GM21360 (cell line): ENCODE results near the gene C3.

Experiments used
- ATAC-seq: cut with Tn5 transposase; IDR thresholded peaks from one replicate; pipeline ENCODE4 v1.9.1; 2021; ENCODE audit warnings: mild to moderate bottlenecking, moderate library complexity; ENCODE audit not compliant: unreplicated experiment

Gene C3

DNA sequence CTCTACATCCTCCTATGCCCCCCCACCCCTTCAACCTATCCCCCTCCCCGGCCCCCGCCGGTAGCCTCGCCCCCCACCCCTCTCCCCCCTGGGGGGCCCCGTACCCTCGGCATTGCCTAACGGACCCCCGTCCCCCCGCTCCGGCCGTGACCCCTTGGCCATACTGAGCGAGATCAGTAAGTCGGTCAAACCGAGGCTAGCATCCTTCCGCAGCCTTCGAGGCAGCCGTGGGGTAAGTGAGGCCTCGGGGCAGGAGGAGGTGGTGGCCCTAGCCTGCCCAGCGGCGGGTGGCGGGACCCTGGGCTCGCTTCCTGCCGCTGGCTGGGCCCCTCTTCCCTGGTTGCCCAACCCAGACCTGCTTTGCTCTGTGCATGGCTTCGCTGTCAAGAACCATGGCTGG, 25.5 kb upstream of the C3 start:
- ATAC-seq, result no peak

DNA sequence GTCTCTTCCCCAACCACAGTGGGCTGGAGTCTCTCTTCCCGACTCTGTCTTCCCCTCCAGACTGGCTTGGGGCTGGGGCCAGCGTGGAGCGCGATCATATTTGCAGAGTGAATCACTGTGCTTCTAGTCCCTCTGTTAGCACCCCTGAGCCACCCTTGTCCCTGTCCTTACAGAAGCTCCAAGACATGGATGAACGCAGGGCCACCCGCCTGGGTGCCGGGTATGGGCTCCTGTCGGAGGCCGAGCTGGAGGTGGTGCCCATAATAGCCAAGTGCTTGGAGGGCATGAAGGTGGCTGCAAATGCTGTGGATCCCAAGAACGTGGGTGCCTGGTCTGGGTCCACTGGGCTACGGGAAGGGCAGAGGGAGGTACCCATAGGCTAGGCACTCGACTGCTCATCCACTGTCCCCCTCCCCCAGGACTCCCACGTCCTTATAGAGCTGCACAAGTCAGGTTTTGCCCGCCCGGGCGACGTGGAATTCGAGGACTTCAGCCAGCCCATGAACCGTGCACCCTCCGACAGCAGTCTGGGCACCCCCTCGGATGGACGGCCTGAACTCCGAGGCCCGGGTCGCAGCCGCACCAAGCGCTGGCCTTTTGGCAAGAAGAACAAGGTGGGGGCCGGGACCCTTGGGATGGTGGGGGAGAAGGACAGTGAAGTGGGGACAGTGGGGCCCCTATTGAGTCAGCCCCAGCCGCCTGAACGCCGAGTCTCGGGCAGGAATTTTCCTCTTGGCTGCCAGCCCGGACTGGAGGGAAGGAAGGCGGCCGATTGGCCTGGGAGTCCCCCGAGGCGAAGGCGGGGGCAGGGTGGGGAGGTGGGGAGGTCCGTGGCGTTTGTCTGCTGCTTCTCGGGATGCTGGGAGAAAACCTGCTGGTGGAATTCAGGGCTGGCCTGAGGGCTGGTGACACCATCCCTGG, 24.2 kb upstream of the C3 start:
- no peak for ATAC-seq

DNA sequence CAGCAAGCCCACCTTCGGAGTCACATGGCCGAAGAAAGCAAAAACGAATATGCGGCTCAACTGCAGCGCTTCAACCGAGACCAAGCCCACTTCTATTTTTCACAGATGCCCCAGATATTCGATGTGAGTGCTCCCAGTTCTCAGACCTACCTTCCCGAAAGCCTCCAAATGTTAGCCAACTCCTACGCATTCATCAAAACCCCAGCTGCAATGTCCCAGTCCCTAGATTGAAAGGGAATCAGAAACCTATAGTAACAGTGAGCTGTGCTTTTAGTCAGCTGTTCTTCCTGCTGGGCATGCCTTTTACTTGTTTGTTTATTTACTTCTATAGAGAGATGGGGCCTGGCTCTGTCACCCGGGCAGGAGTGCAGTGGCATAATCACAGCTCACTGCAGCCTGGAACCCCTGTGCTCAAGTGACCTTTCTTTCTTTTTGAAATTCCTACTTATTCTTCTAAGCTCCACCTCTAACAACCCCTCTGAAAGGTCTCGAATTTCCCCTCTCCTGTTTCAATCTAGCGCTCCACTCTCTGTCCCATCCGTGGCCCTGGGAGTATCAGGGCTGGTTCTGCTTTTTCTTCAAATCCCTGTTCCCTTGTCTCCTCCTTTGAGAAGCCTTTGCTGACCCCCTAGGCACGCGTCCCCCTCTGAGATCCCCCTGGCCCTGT, 23.4 kb upstream of the C3 start:
- ATAC-seq, result no peak

DNA sequence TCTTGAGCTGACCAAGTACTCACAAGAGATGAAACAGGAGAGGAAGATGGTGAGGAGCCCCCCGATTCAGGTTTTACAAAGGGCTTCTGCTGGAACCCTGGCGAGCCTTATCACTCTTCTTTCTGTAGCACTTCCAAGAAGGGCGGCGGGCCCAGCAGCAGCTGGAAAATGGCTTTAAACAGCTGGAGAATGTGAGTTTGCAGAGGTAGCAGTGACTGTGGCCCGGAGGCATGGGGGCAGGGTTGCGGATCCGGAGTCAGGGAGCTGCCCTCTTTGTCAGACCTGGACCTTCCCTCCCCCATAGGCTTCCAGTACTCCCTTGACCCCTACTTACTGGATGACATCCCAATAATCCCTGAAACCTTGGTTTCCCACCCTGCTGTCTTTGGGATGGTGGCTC, 22.6 kb upstream of the C3 start:
- no peak for ATAC-seq

DNA sequence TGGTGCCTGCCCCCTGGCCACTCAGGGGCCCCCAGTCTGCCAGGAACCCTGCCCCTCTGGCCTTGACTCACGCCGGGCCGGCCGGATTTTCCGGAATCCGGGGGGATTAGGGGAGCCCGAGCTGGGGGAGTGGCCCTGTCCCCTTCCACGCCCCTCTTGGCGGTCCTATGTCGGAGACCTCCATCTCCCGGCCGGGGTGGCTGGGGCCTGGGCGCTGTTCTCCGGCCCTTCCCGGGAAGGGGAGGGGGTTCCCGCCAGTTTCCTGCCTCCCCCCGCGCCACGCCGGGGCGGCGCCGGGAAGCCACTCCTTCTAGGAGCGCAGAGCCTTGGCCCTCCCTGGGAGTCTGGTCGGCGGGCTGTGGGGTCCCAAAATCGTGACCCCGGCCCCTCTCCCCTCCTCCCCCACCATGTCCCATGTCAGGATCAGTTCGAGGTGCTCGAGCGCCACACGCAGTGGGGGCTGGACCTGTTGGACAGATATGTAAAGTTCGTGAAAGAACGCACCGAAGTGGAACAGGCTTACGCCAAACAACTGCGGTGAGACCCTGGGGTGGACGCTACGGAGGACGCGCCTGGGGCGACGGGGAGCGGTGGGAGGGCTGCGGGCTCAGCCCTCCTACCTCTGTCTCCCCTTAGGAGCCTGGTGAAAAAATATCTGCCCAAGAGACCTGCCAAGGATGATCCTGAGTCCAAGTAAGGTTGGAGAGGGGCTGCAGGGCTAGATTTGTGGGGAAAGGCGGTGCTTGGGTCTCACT, 20.3 kb upstream of the C3 start:
- no peak for ATAC-seq

DNA sequence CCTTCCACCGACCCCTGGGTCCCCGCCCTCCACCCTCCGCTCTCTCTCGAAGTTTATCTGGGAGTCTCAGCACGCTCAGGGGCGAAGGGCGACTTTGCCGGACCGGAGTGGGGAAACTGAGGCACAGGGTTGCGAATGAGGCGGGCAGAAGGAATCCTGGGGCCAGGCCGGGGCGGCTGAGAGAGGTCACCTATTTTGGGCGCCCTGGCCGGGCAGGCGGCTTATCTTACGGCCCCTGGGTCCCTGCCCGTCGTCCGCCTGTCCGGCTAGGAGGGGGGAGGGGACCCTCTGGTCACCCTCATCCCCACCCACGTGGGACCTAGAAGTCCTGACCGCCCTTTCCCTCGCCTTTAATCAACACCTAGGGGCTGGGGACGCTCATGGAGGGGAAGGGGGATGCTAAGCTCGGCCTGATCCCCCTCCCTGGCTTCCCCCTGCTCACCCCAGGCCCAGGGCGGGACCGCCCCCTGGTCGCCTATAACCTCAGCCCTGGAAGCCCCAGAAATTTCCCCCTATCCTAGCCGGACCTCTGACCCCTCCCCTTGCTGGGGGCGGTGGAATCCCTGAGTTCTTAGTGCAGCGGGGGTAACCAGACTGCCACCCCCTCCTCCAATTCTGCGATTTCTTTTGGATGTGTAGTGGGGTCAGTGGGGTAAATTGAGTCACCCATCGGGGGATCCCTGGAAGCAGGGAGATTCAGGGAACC, 19.6 kb upstream of the C3 start:
- no peak for ATAC-seq

DNA sequence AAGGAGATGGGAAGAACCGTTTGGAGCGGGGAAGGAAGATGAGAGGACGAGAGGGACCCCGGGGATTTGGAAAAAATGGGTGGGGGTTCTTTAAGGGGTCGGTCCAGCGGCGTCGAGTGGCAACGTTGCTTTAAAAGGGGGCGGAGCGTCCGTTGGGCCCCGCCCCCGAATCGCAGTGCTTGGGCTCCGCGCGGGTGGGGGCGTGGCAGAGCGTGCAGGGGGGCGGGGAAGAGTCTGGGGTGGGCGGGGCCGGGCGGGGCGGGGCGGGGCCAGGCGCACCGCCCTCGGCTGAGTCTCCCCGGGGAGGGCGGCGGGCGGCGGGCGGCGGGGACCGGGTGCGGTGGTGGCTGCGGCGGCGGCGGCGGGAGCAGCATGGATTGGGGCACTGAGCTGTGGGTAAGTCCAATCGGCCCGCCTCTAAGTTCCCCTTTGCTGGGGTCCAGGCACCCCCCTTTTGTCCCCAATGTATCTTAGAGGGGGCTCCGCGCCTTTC, 19.0 kb upstream of the C3 start, which contains the start of gene TRIP10:
TRIP10 (plus strand) TSS at position 291 of the 493 bp plus-strand sequence; CDS start at position 373, 82 bp downstream.
- no peak for ATAC-seq

DNA sequence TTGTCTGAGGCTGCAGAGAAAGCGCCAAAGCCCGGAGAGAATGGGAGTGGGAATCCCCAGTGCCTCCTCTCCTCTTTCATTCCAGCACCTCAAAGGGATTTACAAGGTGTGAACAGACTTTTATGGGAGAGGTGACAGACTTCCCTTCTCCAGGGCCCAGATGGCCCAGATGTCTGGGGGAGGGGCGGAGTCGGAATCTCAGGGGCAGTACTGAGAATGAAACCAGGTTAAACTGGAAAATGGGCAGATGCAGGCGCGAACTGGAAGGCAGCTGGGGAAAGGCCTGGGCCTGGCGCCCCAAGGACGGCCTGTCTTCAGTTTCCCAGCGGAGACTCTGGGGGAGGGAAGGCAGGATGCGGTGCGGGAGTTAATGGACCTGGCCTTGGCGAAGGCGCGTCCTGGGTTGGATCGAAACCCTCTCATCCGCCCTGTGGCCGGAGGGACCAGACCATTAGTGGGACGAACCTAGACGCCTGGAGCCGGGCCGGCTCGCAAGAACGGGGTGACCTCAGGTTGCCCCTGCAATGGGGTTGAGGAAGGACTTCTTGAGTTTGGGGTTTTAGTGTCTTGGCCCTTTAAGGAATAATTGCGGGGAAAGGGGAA, 18.4 kb upstream of the C3 start:
- no peak for ATAC-seq

DNA sequence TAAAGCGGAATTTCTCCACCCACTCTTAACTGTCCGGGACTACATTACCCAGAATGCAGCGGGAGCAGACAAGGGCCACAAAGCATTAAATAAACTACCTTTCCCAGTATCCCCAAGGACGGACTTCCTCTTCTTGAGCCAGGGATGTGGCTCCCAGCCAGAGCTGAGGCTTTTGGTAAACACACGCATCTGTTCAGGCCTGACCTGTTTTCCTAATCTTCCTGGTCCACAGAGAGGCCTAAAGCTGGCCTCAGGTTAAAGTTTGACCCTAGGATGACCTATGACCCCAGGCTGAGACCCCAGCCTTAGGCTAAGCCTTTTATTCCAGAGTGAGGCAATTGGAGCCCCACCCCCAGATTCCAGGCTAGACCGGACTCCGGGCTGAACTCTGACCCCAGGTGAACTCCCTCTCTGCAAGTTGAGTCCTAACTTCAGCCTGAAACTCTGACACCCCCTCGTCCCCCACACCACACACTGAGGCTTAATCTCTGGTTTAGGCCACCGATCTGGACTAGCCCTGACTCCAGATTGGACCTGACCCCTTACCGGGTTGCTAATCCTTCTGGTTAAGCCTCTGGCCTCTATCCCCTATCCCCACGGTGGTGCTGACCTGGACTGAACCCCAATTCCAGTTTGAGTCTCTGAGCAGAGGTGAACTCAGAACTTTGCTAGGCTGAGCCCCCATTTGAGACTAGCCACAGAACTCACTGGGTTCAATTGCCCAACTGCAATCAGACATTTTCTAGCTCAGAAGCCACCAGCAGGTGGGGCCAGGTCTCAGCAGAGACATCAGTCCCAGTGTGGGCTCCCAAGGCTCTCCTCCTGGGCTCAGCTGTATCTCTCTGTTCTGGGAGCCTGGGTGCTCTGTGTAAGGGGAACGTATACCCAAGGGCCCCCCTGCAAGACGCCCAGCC, 17.7 kb upstream of the C3 start:
- no peak for ATAC-seq

DNA sequence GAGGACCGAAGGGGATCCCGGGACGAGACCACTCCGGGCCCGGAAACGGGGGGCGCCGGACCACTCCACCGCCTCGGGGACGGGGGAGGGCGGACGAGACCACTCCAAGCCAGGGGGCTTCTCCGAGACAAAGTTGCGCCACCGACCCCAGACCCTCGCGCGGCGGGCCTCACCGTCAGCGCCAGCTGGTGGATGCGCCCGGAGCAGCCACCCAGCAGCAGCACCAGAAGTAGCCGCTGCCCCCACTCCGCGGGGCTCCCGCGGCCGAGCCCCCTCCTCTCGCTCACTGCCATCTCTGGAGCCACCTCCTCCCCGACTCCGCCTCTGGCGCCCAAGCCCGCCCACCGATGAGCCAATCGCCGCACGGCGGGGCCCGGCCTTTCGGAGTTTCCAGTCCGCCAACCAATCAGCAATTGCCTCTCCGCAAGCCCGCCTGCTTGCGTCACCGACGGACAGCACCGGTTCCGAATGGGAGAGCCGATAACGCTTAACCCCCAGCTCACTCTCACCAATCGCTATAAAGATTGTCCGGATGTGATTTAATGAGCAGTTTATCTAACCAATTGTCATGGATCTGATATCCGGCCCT, 16.9 kb upstream of the C3 start, which contains the start of gene GPR108:
GPR108 (minus strand) TSS at position 297 of the 589 bp plus-strand sequence; CDS start at position 293, 4 bp downstream.
- peak; percentile 48 for ATAC-seq

DNA sequence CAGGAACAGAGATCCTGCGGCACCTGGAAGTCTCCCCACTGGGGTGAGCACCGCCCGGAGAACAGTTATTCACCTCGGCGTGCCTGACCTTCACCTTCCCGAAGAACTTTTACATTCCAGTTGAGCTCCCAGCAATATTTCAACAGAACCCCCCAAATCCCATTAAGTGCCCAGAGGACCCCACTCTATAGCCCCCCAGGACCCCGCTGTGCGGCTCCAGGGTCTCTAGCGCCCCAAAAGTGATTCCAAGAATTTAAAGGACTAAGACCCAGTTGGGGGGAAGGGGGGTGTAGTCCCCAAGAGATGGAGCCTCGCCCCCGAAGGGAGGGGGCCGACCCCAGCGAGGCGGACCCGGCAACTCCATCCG, 16.4 kb upstream of the C3 start:
- ATAC-seq, result no peak

DNA sequence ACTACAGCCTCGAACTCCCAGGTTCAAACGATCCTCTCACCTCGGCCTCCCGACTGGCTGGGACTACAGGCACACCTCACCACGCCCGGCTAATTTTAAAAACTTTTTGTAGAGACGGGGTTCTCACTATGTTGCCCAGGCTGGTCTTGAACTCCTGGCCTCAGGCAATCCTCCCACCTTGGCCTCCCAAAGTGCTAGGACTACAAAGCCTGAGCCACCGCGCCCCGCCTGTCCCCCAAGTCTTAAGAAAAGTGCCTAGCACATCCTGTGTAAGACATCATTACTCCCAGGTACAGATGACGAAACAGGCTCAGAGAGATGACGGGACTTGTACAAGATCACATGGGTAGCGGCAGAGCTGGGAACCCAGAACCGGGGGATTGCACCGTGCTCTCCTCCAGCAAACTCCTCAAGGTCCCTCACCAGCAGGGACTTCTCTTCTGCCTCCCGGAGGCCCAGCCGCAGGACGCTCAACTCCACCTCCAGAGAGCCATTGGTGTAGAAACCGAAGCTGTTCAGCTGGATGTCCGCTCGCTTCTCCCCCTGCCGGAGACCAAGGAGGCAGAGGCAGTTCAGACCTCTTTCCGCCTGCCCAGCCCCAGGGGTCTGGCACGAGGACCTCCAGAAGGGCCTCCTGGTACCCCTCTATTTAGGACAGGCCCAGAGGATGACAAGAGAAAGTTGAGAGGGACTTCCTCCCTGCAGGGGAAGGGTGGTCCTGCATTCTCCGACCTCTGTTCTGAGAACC, 15.9 kb upstream of the C3 start:
- no peak for ATAC-seq

DNA sequence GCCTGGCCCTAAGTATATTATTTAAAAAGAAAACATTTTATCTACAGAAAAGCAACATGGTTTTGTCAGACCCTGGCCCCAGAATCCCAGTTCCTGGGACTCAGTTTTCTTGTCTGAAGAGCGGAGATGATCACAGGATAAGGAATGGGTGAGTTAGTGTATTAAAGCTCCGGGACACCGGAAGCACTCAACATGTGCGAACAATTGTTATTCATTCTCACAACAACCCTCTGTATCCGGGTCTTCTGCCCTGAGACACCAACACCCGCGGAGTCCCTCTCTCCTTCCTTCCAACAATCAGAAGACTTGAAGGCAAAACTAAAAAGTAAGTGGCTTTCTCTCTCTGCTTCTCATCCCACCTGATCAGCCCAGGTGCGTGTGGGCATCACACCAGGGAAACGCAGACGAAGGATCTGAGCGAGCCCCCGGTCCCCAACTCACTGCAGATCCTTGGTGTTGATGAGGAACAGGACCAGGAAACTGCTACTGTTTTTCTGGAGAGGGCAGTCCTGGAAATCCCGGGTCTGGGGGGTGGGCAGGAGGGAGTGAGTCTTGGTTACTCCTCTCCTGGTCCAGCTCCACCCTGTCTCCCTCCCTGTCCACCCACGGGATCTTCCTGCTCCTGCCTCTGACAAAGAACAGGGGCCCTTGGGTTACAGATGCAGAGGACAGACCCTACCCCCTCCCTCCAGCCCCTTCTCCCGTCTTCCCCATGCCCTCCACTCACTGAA, 14.9 kb upstream of the C3 start:
- ATAC-seq, result no peak

DNA sequence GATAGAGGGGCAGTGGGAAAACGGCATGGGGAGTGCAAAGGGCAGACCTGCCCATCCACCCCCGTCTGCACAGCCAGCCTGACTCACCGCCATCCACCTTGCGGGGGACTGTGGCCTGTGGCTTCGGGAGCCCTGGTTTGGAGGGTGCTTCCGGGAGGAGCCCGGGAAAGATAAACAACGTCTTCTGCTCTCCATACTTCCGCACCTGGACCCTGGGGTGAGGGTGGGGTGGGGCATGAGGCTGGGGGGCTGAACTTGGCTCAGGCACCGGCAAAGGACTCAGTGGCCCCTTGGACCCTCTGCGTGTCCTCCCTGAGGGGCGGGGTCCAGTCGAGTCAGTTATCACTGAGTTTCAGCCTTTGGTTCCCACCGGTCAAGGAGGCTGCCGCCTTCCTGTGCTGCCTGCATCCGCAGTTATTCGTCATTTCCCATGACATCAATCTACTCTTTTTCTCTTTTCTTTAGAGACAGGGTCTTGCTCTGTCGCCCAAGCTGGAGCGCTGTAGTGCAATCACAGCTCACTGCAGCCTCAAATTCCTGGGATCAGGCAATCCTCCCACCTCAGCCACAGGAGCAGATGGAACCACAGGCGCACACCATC, 13.7 kb upstream of the C3 start:
- ATAC-seq, result no peak

DNA sequence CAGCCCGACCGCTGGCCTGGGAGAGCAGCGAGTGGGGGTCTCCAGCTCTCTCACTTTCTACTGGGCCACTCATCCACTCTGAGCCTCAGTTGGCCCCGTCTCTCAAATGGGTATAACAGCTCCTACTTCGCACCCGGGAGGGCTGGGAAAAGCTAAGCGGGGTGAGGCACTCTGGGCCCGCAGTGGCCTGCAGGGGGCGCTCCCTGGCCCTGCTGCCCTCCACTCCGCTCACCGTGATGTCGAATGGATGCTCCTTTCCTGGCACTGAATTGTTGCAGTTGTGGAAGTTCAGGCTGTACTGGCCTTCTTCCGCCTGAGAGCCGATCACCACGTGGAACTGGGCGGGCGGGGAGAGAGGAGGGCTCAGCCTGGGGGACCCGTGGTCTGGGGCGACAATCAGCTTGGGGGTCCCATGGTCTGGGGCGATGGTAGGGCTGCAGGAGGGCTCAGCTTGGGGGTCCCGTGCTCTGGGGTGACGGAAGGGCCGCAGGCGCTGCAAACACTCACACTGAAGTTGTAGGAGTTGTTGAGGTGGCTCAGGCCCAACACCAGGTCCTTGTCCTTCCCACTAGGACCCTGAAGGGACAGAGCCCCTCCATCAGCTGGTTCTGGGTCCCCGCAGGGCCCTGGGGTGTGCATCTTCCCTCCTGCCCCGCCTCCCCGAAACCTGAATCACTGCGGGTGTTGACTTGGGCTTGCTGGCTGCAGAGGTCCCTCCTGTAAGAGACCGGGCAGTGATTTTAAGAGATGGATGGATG, 13.1 kb upstream of the C3 start:
- ATAC-seq, result no peak

DNA sequence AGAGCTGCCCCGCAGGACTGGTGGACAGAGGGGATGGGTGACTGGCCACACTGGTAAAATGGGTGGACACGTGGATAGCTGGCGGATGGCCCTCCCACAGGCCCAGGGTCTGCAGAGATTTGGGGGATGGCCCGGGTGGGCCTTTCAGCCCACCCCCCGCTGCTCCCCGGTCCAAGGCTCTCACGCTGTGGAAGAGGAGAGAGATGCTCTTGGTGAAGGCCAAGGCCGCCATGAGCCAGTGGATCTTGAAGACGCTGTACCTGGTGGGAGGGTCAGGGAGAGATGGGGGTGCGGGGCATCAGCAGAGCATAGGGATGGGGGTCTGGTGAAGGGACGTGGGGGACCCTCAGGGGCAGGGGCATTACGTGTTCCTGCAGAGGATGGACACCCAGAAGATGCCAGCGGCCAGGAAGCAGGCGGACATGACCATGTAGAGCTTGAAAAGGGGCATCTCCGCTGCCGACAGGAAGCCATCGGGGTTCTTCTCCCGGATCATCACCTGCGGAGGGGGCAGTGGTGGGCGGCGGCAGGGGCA, 12.4 kb upstream of the C3 start:
- ATAC-seq, result no peak
